Psoas muscle (tissue), 8 donors: ENCODE data around the gene CDH18. TPM values are rescaled to one million over a fixed set of nuclear protein-coding genes. Genes with fewer than 3 reads are reported as not detected.

Experiments
- ATAC-seq, 4 donors: fragments of 200-7000 bp; cut with Tn5 transposase; one replicate each; pipeline ENCODE4 v1.9.1; 2020; ENCODE audit warnings: moderate library complexity in 3 of 4, mild to moderate bottlenecking in 2 of 4
- DNase-seq, 2 donors: peaks; one replicate each; pipeline ENCODE4 v3.0.0-alpha.2; 2020
- H3K27ac ChIP-seq: fragments of 200-600 bp; one replicate; pipeline ENCODE4 v1.8.0; 2022
- H3K27me3 ChIP-seq, 3 donors: fragments of 200-600 bp in 1 of 3; one replicate each; pipeline versions ENCODE4 v1.6.1 to v1.8.0; 2013 to 2022; ENCODE audit warnings: low read length in 2 of 3, mild to moderate bottlenecking in 2 of 3, moderate library complexity in 1 of 3; ENCODE audit not compliant: insufficient read depth in 3 of 3
- H3K36me3 ChIP-seq, 2 donors: fragments of 200-600 bp in 1 of 2; one replicate each; pipeline versions ENCODE4 v1.6.1 to v1.8.0; 2013 to 2022; ENCODE audit warnings: low read depth in 1 of 2, mild to moderate bottlenecking in 1 of 2, moderate library complexity in 1 of 2; ENCODE audit not compliant: insufficient read depth in 1 of 2
- H3K4me1 ChIP-seq: fragments of 200-600 bp; one replicate; pipeline ENCODE4 v1.8.0; 2022
- H3K4me3 ChIP-seq: fragments of 200-600 bp; one replicate; pipeline ENCODE4 v1.8.0; 2022; ENCODE audit warnings: mild to moderate bottlenecking
- H3K9me3 ChIP-seq: fragments of 200-600 bp; one replicate; pipeline ENCODE4 v1.8.0; 2022
- CTCF ChIP-seq: fragments of 200-600 bp; IDR thresholded peaks from one replicate; pipeline ENCODE4 v1.8.0; 2022; ENCODE audit warnings: antibody characterized with exemption
- WGBS, 3 donors: extraction: QIAGEN DNeasy Blood & Tissue Kit; methylation state at CpG; one replicate each; pipeline versions ENCODE4 v1.1.6 to v1.1.7; 2013; 5-methylcytosine and 5-hydroxymethylcytosine counted together
- intact Hi-C, 2 donors: fragments of 100-400 bp; cut with DNase I; formaldehyde crosslinking; loops; one replicate each; pipeline versions ENCODE4 v1.11.0 to v1.14.2; 2022
- polyA plus RNA-seq, 3 donors: library from polyadenylated mRNA; stranded (reverse); fragments of 200-250 nt; gene quantifications; one replicate each; pipeline ENCODE4 v1.2.3, GENCODE V29; 2013
- total RNA-seq, 4 donors: library from RNA; stranded (reverse); fragmentation: NEBNext Ultra II Directional in 2 of 4; extraction: Animal tissue kit (Norgen Biotek cat#: 25700) in 2 of 4; gene quantifications; one replicate each; pipeline versions ENCODE4 v1.2.1 to v1.2.4, GENCODE V29; 2021 to 2023
- donor health status: healthy with polysubstance abuse.
- donor health status: DM: no; HTN: no; CAD: no; lungs with moderate emphysema.
- donor health status: Bipolar disorder and iron deficiency.
- donor health status: healthy.
- donor health status: DM: yes; HTN: yes; CAD: no.
- donor health status: DM: no; HTN: no; CAD: no.
- donor health status: DM: no; HTN: no; CAD: no.
- donor health status: DM: yes; HTN: yes; CAD: no.

Gene CDH18
- total and polyA plus RNA-seq, 7 donors = 0.03 TPM; not detected in 5

GRCh38 chr5:19655627-19656026 is 332.4 kb downstream of the CDH18 start:
- no peaks in the 10 kb centered on the region for H3K9me3 ChIP-seq
- no peak for TF ChIP-seq CTCF
- H3K4me1 ChIP-seq = no peaks in the 10 kb centered on the region
- H3K4me3 ChIP-seq = no peak overlapping the region
- WGBS, 3 donors = 26 to 33% (median 27%) methylated on average over 2 of the region's 2 CpGs
- no peak overlapping the region for H3K27ac ChIP-seq
- no peak for DNase-seq
- H3K27me3 ChIP-seq = no peaks in the 10 kb centered on the region
- ATAC-seq = no peak
- intact Hi-C loops = no loop called here
- no peaks in the 10 kb centered on the region for H3K36me3 ChIP-seq

GRCh38 chr5:19638461-19638860 is 349.5 kb downstream of the CDH18 start:
- Histone ChIP-seq H3K36me3 (no peaks in the 10 kb centered on the region), H3K27me3 (no peaks in the 10 kb centered on the region), H3K27ac (no peak overlapping the region), H3K9me3 (no peaks in the 10 kb centered on the region), H3K4me3 (no peak overlapping the region), H3K4me1 (no peaks in the 10 kb centered on the region)
- 91 to 95% (median 91%) methylated on average over 4 of the region's 4 CpGs for WGBS, 3 donors
- DNase-seq = no peak
- intact Hi-C loops = no loop called here
- TF ChIP-seq CTCF = no peak
- no peak for ATAC-seq

GRCh38 chr5:19630876-19631275 is 357.1 kb downstream of the CDH18 start:
- 65 to 78% (median 69%) methylated on average over 2 of the region's 2 CpGs for WGBS, 3 donors
- H3K4me3 ChIP-seq = no peak overlapping the region
- intact Hi-C loops = no loop called here
- H3K4me1 ChIP-seq = no peaks in the 10 kb centered on the region
- no peaks in the 10 kb centered on the region for H3K27me3 ChIP-seq
- H3K9me3 ChIP-seq = no peaks in the 10 kb centered on the region
- H3K36me3 ChIP-seq = no peaks in the 10 kb centered on the region
- DNase-seq (no peak), ATAC-seq (no peak)
- TF ChIP-seq CTCF = no peak
- no peak overlapping the region for H3K27ac ChIP-seq

GRCh38 chr5:19626211-19626610 is 361.8 kb downstream of the CDH18 start:
- no peak for ATAC-seq
- intact Hi-C loops = no loop called here
- H3K9me3 ChIP-seq = no peaks in the 10 kb centered on the region
- 51 to 54% (median 54%) methylated on average over 2 of the region's 2 CpGs for WGBS, 3 donors
- TF ChIP-seq CTCF = no peak
- H3K27ac ChIP-seq = no peak overlapping the region
- no peaks in the 10 kb centered on the region for H3K27me3 ChIP-seq
- H3K4me3 ChIP-seq = no peak overlapping the region
- DNase-seq = no peak
- no peaks in the 10 kb centered on the region for H3K36me3 ChIP-seq
- no peaks in the 10 kb centered on the region for H3K4me1 ChIP-seq

GRCh38 chr5:19625562-19625961 is 362.4 kb downstream of the CDH18 start:
- WGBS, 3 donors = 36 to 43% (median 39%) methylated on average over 3 of the region's 3 CpGs
- Histone ChIP-seq H3K4me1 (no peaks in the 10 kb centered on the region), H3K36me3 (no peaks in the 10 kb centered on the region), H3K9me3 (no peaks in the 10 kb centered on the region), H3K27ac (no peak overlapping the region), H3K27me3 (no peaks in the 10 kb centered on the region), H3K4me3 (no peak overlapping the region)
- TF ChIP-seq CTCF = no peak
- ATAC-seq (no peak), DNase-seq (no peak)
- intact Hi-C loops = no loop called here
